Osteocyte (in vitro differentiated cells): ENCODE results near the gene AAMP. TPM values are rescaled to one million over a fixed set of nuclear protein-coding genes. Genes with fewer than 3 reads are reported as not detected.

ENCODE experiments used
- DNase-seq: peaks from one replicate; pipeline ENCODE4 v3.0.0; 2021; ENCODE audit warnings: mixed read lengths; ENCODE audit not compliant: unreplicated experiment; ENCODE audit errors: extremely low spot score
- H3K27ac Mint-ChIP-seq: one replicate; pipeline ENCODE4 v1.8.0; 2021; ENCODE audit warnings: mild to moderate bottlenecking, mixed read lengths; ENCODE audit not compliant: unreplicated experiment
- H3K27me3 Mint-ChIP-seq: one replicate; pipeline ENCODE4 v1.8.0; 2021; ENCODE audit warnings: mixed read lengths; ENCODE audit not compliant: unreplicated experiment
- H3K36me3 Mint-ChIP-seq: one replicate; pipeline ENCODE4 v1.8.0; 2021; ENCODE audit warnings: mixed read lengths; ENCODE audit not compliant: unreplicated experiment
- H3K4me1 Mint-ChIP-seq: one replicate; pipeline ENCODE4 v1.8.0; 2021; ENCODE audit warnings: mixed read lengths; ENCODE audit not compliant: unreplicated experiment
- H3K4me3 Mint-ChIP-seq: one replicate; pipeline ENCODE4 v1.8.0; 2021; ENCODE audit warnings: mild to moderate bottlenecking, moderate library complexity, mixed read lengths; ENCODE audit not compliant: unreplicated experiment
- H3K9me3 Mint-ChIP-seq: one replicate; pipeline ENCODE4 v1.8.0; 2021; ENCODE audit warnings: mixed read lengths; ENCODE audit not compliant: unreplicated experiment
- total RNA-seq: library from RNA; stranded (reverse); gene quantifications from 2 replicates; pipeline ENCODE4 v1.2.1, GENCODE V29; 2021
- TF ChIP-seq, protein P1 (sequence below): fragments of 200-600 bp; sonication (generic); IDR thresholded peaks from 2 replicates; pipeline ENCODE4 v1.5.0; 2021; ENCODE audit warnings: antibody characterized with exemption, mild to moderate bottlenecking, moderate library complexity

The AAMP gene
- total RNA-seq, 1 donor from 2014 or later, result 62.9 TPM

DNA sequence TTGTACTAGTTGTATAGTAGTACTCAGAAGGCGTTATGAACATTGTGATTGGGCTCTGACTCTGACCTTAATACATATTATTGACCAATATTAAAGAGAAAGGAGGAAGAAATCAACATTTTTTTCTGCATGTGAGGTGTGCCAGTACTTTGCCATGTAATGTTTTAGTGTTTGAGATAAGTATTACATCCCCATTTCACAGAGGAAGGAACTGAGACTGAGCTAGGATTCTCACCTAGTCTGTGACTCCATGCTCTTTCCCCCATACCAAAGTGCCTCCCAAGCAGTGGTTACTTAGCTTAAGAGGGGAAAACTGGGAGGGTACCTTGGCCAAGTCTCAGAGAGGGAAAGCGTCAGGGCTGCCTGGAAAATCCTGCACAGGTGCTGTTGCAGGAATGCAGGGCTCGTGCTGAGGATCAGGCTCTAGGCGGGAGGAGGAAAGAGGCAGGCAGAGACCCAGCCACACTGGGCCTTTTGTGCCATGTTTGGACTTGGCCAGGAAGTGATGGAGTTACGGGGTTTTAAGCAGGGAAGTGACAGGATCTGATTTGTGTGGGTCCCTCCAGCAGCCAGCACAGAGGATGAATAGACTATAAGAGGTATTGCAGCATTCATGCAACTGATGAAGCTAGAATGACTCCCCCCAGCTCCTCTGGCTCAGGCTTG lies 2.1 kb upstream of the AAMP start:
- DNase-seq, result no peak
- peak overlapping the region; percentile 63 for H3K27ac Mint-ChIP-seq
- peaks cover 23% of the 10 kb centered on the region for H3K36me3 Mint-ChIP-seq

DNA sequence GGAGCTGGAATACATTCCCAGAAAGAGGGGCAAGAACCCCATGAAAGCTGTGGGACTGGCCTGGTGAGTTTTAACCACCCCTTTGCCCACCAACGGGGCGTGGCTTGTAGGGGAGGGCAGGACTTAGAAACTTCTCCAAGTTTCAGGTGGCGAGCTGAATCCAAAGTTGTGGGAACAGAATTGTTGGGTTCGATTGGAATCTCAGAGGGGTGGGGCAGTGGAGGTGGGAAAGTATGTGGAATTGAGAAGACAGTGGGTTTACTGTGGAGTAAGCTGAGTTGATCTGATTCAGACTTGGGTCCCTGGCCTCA lies 1.5 kb upstream of the AAMP start:
- TF ChIP-seq, protein P1, sequence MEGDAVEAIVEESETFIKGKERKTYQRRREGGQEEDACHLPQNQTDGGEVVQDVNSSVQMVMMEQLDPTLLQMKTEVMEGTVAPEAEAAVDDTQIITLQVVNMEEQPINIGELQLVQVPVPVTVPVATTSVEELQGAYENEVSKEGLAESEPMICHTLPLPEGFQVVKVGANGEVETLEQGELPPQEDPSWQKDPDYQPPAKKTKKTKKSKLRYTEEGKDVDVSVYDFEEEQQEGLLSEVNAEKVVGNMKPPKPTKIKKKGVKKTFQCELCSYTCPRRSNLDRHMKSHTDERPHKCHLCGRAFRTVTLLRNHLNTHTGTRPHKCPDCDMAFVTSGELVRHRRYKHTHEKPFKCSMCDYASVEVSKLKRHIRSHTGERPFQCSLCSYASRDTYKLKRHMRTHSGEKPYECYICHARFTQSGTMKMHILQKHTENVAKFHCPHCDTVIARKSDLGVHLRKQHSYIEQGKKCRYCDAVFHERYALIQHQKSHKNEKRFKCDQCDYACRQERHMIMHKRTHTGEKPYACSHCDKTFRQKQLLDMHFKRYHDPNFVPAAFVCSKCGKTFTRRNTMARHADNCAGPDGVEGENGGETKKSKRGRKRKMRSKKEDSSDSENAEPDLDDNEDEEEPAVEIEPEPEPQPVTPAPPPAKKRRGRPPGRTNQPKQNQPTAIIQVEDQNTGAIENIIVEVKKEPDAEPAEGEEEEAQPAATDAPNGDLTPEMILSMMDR, result no peak
- Mint-ChIP-seq H3K4me3 (peak overlapping the region; percentile 96), H3K27me3 (no peaks in the 10 kb centered on the region), H3K4me1 (peaks cover 37% of the 10 kb centered on the region), H3K36me3 (peaks cover 21% of the 10 kb centered on the region), H3K9me3 (no peaks in the 10 kb centered on the region), H3K27ac (peak overlapping the region; percentile 95)
- no peak for DNase-seq

More for the DNA sequence above, 2.1 kb upstream of the AAMP start:
- Mint-ChIP-seq H3K27me3 (no peaks in the 10 kb centered on the region), H3K4me1 (peaks cover 37% of the 10 kb centered on the region), H3K9me3 (no peaks in the 10 kb centered on the region), H3K4me3 (peak overlapping the region; percentile 96)
- TF ChIP-seq, protein P1, result no peak

DNA sequence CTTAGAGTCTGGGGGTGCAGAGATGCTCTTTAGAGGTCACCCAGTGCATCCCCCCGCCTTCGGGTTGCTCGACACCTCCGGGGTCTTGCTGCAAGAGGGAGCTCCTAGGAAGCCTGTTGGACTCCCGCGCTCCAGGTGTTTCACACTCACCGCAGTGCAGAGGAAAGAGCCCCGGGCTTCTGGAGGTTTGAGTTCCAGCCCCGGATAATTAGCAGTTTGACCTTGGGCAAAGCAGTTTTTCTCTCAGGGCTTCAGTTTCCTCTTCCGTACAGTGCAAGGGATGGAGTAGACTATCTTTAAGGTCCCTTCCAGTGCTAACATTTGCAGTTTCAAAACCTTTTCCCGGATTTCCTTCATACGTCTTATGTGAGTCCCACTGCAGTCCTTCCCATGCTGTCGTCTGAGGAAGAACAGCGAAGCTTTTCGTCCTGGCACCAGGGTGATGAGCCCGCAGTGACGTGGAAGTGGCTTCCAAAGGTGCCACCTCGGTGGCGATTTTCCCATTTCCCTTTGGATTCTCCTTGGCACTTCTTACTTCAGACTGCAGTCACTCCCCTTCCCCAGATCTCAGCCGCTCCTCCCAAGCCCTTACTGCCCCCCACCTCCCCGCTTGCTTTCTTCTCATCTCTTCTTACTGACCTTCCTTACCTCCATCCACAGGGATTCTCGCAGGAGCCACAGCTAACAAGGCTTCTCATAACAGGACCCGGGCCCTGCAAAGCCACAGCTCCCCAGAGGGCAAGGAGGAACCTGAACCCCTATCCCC lies 967 bp upstream of the AAMP start:
- peaks cover 37% of the 10 kb centered on the region for H3K4me1 Mint-ChIP-seq
- TF ChIP-seq, protein P1, result no peak
- peak overlapping the region; percentile 96 for H3K4me3 Mint-ChIP-seq
- no peaks in the 10 kb centered on the region for H3K9me3 Mint-ChIP-seq
- DNase-seq, result no peak
- peak overlapping the region; percentile 95 for H3K27ac Mint-ChIP-seq
- H3K27me3 Mint-ChIP-seq, result no peaks in the 10 kb centered on the region
- peaks cover 22% of the 10 kb centered on the region for H3K36me3 Mint-ChIP-seq

DNA sequence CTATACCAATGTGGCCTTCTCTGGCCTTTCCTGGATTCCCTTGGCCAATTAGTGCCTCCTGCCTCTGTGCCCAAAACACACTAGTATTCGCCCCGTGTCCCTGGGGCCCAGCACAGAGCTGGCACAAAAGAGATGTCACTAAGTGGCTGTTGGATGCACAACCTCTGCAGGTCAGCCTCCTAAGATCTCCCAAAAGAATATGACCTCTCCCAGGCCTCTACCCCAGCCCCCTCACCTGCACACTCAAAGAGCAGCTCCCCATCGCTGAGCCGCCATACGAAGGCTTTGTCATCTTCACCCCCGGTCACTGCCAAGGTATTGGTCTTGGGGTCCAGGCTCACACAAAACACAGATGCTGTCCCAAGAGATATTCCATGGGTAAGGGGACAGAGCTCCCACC lies 2.7 kb downstream of the AAMP start:
- H3K27me3 Mint-ChIP-seq, result no peaks in the 10 kb centered on the region
- TF ChIP-seq, protein P1, result no peak
- no peak overlapping the region for H3K27ac Mint-ChIP-seq
- peaks cover 22% of the 10 kb centered on the region for H3K36me3 Mint-ChIP-seq
- no peak for DNase-seq
- peak overlapping the region; percentile 1 for H3K4me3 Mint-ChIP-seq
- no peaks in the 10 kb centered on the region for H3K9me3 Mint-ChIP-seq
- H3K4me1 Mint-ChIP-seq, result peaks cover 24% of the 10 kb centered on the region

DNA sequence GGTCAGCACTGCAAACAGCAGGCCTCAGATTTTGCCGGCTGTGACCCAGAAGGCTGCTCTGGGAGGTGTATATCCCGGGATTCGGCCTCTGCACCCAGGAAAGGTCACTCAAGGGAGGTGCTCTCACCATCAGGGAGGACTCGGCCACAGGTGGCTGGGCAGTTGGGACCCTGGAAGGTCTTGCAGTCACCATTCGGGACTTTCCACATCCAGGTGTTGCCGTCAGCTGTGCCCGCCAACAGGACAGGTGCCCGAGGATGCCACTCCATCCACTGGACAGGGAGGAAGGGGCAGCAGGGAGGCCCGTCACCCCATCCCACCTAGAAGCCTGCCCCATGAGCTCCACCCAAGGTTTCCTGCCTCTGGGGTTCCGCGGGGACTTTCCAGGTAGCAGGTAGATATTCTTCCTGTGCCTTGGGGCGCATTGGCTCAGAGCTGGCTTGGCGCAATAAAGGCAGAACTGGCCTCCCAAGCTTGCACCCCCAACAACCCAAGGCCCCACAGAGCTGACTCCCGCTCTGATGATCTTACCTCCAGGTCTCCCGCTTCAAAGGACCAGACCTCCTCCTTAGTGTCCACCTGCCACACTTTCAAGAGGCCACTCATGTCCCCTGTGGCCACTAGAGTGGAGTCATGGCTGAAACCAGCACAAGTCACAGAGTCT lies 3.5 kb downstream of the AAMP start:
- no peak overlapping the region for H3K27ac Mint-ChIP-seq
- no peak overlapping the region for H3K4me3 Mint-ChIP-seq
- H3K27me3 Mint-ChIP-seq, result no peaks in the 10 kb centered on the region
- TF ChIP-seq, protein P1, result no peak
- DNase-seq, result no peak
- peaks cover 22% of the 10 kb centered on the region for H3K36me3 Mint-ChIP-seq
- peaks cover 16% of the 10 kb centered on the region for H3K4me1 Mint-ChIP-seq
- no peaks in the 10 kb centered on the region for H3K9me3 Mint-ChIP-seq
